GM18861 (cell line): ENCODE measurements around the gene DHRS7B.
"Not testable (repeated sequence)": the region's sequence is repeated elsewhere in the genome, so short reads cannot be mapped to it uniquely, and the experiment has no call there.

Source experiments
- ATAC-seq: cut with Tn5 transposase; IDR thresholded peaks from one replicate; pipeline ENCODE4 v1.9.1; 2021; ENCODE audit not compliant: unreplicated experiment

Gene DHRS7B

DNA sequence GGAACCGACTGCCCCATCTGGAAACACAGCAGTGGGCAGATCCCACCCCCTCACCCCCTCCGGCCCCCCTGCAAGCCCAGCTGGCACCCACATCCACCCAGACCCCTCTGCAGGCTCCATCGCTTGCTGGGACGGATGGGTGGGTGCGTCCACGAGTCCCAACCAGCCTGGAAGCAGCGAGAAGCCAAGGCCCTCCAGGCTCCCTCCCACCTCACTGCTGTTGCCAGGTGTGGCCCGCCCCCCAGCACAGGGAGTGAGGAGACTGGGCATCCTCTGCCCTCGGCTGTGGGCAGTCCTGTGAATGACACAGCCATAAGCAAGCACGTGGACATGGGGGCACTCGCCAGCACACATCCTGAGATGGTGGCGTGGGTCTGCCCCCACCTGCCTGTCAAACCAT is 75.7 kb downstream of the DHRS7B start:
- ATAC-seq = no peak

DNA sequence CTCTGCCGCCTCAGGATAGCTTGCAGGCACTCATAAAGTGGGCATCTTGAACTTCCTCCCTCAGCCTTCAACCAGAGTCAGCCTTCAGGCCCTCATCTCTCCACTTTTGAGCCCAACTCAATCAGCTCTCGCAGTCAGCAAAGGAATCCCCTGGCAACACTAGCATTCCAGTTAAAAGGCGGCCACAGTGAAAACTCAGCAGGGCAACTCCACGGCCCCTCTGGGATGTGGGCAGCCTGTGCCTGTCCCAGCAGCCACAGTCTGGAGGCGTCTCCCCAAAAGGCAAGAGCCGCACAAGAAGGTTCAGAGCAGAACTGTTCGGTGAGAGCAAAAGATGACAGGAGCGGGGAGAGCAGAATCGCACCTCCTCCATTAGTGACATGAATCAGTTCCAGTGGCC is 78.2 kb downstream of the DHRS7B start:
- ATAC-seq = no peak

DNA sequence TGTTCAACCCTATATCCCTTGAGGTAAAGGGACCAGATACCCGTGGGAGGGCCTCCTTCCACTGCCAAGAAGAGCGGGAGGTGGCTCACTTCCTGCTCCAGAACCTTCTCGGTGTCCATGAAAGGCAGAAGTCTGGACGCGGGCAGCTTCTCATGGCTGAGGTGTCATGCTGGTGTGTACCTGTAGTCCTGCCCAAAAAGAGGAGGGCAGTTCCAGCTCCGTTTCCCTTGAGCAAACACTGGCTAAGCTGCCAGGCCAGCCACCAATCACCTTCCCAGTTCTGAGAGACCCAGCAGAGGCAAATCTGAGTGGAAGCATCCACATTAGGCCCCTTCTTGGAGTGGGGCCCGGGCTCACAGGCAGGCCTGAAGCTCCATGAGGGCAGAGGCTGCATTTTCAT is 81.6 kb downstream of the DHRS7B start:
- no peak for ATAC-seq

DNA sequence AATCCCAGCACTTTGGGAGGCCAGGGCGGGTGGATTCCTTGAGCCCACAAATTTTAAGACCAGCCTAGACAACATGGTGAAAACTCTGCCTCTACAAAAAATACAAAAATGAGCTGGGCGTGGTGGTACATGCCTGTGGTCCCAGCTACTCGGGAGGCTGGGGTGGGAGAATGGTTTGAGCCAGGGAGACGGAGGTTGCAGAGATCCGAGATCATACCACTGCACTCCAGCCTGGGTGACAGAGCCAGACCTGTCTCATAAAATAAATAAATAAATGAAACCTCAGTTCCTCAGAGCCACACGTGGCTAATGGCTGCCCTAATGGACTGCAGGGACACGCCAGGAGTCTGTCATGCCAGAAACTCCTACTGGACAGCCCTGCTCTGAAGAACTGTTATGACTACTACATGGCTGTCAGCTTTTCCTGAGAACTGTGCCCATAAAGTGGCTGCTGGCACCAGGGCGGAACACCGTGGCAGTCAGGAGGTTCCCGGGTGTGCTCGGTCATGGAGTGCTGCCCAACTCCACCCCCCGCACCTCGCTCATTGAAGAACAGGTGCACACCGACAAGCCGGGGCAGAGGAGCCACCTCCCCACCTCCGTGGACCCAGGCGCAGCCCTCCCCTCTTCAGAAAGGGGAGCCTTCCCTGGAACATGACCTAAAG is 82.9 kb downstream of the DHRS7B start:
- ATAC-seq = no peak

DNA sequence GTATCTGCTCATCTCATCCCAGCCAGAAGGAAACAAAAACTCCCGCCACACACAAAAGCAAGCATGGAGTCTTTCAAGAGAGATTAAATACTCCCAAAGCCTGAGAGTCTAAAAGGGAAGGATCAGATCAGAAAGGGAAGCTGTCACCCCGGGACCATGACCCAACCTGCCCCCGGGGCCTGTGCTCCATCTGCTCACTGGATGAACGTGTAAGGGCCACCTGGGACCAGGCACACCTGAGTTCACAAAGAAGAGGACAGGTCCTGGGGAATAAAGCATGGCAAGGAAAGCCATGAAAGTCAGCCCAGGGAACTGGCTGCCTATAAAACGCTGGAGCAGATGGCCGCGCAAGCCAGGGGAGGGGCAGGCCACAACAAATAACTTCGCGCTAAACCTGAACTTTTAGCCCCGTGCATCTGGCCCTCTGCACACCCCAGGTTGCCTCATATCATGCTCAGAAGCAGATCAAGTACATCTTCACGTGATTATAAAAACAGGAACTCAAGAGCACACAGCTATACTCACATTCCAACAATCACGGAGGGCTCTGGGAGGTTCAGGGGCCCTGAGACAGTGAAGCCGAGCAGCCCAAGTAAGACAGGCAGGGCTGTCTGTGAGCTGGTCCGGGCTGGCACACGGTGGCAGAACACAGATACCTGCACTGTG is 83.8 kb downstream of the DHRS7B start:
- ATAC-seq = no peak

DNA sequence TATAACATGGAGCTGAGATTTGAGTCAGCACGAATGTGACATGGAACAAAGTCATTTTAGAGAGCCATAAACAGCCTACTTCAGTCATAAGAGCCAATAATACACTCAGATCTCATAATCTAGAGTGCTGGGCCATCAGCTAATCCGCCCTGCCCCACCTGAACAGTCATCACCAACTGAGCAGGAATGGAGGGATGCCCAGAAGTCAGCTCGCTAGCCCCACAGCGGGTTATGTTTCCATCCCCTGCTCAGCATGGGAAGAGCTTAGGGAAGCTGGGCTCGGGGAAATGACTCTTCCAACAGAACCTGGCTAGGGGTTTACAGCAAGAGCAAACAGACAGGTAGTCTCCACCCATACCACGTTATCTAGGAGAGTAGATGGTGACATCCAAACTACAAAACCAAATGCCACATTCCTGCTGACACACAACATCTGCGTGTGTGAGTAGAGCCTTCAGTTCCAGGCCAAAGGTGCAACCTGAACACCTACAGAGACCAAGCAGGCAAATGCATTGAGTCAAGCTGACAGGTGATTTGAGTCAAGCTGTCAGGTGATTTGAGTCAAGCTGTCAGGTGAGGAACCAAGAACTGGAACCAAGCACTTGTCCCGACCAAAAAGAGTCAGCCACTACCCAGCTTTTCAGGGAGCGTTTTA is 85.2 kb downstream of the DHRS7B start:
- no peak for ATAC-seq

DNA sequence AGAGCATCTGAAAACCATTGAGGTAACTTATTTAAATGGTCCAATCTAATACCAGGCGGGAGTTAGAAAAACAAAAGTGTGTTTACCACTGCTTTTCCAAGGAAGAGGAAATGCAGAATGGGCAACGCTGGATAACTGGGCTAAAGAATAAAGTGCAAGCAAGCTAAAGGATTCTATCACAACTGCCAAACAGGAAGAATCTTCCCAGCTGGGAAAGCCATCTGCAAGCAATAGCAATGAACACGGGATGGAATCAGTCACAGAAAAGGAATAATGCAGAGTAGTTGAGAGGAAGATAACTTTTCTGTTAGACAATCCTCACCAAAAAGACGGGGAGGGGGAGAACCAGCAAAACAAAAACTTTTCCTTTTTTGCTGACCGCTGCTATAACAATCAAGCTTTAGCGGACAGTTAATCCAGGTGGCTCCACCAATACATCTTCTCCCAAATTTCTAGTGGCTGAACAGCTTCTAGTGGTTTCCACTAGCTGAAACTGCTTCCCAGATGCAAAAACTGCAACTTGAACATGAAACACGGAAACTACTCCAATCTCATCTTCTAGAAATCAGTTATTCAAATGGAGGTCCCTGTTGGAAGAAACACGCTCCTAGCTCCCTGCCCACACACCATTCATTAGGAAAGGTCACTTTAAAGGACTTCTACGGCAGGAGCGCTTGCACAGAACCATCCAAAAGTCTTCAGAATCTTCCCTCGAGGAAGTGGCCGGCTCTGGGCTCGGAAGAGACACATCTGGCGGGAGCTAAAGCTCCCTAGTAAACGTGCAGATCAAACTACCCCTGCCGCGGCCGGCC is 86.3 kb downstream of the DHRS7B start:
- ATAC-seq = no peak

DNA sequence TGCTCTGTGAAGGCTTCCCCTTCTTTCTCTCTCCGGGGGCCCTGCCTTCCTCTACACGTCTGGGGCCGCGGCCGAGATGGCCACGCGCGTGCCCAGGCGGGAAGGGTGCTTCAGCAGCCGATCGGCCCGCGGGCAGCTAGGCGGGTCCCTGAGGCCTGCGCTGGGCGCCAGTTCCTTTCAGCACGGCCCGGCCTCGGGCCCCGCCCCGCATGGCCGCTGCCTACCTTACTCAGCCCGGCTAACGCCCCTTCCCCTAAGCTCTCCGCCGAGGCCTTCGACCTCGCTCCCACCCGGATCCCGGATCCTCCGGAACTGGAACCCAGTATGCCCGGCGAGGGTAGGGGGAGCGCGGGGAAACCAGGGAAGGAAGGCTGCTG is 86.9 kb downstream of the DHRS7B start:
- peak; percentile 9 for ATAC-seq

DNA sequence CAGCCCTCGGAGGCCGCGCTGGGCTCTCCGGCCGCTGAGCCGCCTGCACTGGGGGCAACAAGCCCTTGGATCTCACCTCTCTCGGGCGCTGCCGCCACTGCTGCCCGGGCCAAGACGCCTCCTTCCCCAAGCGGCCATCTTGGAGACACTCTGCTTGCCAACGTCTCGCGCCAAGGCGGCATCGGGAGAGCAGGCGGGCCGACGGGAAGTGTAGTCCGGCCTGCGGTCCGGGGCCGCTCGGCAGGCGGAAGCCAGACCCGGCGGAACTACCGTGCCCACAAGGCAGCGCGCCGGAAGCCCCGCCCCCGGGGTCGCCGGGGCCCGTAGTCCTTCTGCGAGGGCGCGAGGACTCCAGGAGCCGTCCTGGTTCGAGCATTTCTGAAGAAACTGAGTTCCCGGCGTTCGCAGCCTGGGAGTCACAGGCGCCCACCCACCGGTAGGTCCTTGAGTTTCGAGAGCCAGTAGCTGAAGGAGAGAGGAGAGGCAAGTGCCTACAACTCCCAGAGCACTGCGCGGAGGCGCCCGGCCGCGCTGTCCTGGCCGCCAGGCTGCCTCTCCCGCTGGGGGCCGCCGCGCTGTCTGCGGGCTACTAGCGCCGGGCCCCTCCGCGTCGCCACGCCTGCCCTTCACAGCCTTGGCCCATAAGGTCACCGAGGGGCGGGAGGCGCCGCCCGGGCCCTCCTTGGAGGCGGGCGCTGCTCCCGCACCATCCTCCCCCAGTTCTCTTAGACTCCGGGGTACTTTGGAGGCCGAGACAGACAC is 87.4 kb downstream of the DHRS7B start, which contains the start of gene TMEM11:
Gene TMEM11 (minus strand): TSS at position 147 of the 762 bp plus-strand sequence. CDS start 9 bp downstream, at position 138.
- peak; percentile 92 for ATAC-seq

DNA sequence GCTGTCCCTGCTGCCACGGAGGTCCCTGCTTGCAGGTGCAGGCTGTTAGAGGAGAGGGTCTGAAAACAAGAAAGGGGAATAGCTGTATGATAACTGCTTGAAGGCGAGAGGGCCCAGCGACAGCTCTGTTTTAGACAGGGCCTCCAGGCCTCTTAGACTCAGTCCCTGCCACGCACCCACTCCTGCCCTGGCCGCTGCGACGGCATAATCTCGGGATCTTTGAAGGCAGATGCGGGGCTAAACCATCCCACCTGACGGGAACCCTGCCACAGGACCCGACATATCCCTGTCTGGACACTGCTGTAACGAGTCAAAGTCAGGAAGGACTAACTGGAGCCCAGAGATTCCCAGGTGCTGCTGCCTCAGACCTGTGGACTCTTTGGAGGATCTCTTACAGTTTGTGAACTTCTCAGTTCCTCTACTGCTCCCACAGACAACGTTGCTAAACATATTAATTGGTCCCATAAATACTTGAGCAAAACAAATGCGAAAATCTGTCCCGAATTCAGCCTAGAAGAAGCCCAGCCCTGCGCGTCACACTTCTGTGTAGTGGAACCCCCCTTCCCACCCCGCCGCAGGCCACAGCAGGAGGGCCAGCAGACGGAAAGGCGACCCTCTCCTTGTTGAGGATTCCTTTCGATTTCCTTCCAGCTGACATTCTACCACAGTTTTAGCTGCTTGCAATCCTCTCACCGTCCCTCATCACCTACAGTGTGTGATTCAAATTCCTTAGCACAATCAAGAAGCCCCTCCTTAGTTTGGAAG is 88.2 kb downstream of the DHRS7B start:
- no peak for ATAC-seq

DNA sequence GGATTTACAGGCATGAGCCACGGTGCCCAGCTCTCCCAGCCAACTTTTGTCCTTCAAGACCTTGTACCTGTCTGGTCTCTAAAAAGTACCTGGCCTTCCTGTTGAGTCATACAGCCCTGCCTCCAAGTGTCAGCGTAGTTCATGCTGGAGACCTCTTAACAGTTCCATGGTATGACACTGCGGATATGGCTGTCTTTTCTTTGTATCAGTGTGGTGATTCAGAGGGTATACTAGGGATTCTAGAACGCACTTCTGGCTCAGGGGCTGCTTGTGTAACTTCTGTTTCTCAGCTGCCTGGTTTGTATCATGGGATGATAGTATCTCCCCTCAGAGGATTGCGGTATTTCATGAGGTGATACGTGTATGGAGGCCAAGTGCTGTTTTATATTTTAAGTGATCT is 89.2 kb downstream of the DHRS7B start:
- no peak for ATAC-seq

DNA sequence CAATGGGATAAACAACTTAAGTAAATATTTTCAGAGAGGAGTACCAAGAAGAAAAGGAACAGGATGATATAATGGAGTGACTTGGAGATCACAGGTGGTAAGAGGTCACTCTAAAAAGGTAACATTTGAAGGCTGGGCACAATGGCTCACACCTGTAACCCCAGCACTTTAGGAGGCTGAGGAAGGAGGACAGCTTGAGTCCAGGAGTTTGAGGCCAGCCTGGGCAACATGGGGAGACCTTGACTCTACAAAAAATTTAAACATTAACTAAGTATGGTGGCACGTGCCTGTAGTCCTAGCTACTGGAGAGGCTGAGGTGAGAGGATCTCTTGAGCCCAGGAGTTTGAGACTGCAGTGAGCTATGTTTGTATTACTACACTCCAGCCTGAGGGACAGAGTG is 90.6 kb downstream of the DHRS7B start:
- ATAC-seq = no peak

DNA sequence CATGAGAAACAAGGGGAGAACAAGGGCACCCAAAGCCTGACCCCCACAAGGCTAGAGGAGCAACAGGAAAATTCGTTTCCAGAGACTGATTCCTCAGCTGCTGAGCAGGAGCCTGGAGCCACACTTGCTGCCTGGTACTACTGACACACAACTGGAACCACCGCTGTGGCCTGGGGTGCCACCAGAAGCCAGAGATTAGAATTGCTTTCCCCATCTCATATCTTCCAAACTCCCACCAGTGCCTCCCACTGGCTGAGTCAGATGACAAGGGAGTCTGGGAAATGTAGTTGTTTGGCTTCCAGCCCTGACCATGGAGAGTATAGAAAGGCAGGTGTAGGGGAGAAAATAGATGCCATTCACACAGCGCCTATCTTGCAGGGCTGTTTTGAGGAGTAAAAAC is 91.3 kb downstream of the DHRS7B start:
- ATAC-seq = no peak

DNA sequence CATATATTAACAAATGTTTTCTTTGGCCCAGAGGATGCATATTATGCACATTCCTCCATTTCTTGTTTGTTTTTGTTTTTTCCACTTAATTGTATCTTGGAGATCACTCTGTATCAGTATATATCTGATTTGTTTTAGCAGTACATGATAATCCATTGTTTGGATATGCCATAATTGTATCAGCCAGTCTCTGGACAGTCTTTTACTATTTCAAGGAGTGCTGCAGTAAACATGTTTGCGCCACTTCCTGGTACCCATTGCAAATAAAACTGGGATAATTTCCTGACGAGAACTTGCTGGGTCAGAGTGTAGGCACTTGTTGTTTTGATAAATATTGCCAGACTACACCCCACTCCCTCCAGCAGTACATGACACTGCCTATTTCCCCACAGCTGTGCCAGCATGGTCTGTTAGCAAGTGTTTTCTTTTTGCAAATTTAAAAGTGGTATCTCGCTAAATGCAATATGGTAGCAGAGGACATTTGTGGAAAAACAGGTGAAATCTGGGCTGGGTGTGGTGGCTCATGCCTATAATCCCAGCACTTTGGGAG is 92.1 kb downstream of the DHRS7B start:
- ATAC-seq = no peak

DNA sequence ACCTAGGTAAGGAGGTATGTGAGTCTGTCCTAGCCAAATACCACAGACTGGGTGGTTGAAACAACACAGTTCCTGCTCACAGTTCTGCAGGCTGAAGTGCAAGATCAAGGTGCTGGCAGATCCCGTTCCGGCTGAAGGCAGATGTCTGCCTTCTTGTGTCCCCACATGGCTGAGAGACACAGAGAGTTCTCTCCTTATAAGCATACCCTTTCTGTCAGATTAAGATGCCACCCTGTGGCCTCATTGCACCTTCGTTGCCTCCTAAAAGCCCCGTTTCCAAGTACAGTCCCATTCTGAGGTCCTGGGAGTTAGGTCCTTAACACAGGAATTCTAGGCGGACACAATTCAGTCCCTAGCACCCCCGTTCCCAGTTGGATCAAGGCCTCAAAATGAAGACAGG is 96.3 kb downstream of the DHRS7B start:
- ATAC-seq = no peak

DNA sequence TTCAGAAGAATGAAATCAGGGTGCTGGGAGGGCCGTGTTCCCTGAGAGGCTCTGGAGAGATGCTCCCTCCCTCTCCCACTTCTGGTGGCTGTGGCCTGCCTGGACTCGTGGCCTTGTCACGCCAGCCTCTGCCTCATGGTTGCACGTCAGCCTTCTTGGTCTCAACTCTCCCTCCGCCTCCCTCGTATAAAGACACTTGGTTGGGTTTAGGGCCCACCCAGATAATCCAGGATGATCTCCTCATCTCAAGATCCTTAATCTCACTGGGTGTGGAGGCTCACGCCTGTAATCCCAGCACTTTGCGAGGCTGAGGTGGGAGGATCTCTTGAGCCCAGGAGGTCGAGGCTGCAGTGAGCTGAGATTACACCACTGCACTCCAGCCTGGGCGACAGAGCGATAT is 100.5 kb downstream of the DHRS7B start:
- ATAC-seq = not testable (repeated sequence)

DNA sequence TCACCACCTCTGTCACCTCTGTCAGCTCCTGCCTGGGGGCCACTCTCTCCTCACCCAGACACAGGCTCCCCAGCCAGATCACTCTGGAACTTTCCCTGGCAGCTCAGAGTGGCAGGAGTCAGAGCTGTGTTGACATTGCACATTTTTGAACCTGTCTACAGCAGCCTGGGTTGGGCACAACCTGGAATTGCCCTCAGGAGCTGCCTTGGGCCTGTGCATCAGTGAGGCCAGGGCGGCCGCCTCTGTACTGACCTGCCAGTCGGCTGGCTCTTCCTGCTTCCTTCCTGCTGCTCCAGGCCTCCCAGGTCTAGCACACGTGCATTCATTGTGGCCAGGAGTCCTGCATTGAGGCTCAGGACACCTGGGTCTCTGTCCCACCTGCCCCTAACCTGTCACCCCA is 101.3 kb downstream of the DHRS7B start:
- no peak for ATAC-seq

DNA sequence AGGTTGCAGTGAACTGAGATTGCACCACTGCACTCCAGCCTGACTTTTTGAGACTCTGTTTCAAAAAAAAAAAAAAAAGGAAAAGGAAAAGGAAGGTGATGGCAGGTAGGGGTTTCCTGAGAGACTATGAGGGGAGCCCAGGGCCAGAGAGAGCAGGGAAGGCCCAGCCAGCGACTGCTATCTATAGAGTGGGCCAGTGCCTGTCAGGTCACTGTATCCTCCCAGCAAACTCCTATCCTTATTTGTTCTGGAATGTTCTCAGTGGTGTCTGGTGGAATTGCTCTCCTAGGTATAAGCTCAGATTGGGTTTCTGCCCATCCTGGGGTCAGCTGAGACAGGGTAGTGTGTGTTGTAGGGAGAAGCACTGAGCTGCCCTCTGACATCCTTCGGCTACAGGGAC is 102.1 kb downstream of the DHRS7B start:
- no peak for ATAC-seq

DNA sequence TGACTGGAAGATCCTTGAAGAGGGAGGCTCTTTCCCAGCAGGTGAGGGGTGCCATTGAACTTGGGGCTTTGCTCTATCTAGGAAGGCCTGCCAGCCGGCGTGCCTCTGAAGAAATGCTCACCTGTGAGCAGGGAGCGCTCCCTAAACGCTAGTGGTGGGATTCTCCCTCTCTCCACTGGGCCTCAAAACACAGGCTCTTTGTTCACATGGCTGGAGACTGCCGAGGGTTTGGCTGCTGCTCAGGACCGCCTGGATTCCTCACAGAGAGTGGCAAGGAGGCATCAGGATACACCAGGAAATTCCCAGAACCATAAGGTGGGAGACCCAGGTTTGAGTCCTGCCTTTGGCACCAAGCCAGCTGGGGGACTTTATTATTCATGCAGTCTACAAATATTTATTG is 104.8 kb downstream of the DHRS7B start:
- no peak for ATAC-seq
